Stomach (tissue), 4 donors: ENCODE results near the gene DBET.
"Not testable (repeated sequence)": the region's sequence is repeated elsewhere in the genome, so short reads cannot be mapped to it uniquely, and the experiment has no call there.

Experiments used
- CTCF ChIP-seq, 7 experiments: fragments of 450-650 bp in 4 of 7; fragments of 200-600 bp in 3 of 7; sonication (generic) in 3 of 7; IDR thresholded peaks; one replicate each; pipeline ENCODE4 v1.5.1; 2016 to 2019; ENCODE audit warnings: antibody characterized with exemption in 7 of 7, control low read depth in 2 of 7, mild to moderate bottlenecking in 1 of 7
- EP300 ChIP-seq: sonication (generic); formaldehyde crosslinking; IDR thresholded peaks from one replicate; pipeline ENCODE4 v1.6.1; 2017; ENCODE audit warnings: antibody characterized with exemption
- POLR2AphosphoS5 ChIP-seq, 3 donors: sonication (generic); formaldehyde crosslinking; IDR thresholded peaks; one replicate each; pipeline ENCODE4 v1.6.1; 2016; ENCODE audit warnings: antibody characterized with exemption in 3 of 3

GRCh38 chr4:190095335-190095734 is 31.0 kb downstream of the DBET start:
- TF ChIP-seq CTCF (IDR thresholded peaks at IDR 0.05); POLR2AphosphoS5 (IDR thresholded peaks at IDR 0.05); EP300: not testable (repeated sequence)
